Measurements from ENCODE around the gene BTRC.

Gene BTRC

DNA sequence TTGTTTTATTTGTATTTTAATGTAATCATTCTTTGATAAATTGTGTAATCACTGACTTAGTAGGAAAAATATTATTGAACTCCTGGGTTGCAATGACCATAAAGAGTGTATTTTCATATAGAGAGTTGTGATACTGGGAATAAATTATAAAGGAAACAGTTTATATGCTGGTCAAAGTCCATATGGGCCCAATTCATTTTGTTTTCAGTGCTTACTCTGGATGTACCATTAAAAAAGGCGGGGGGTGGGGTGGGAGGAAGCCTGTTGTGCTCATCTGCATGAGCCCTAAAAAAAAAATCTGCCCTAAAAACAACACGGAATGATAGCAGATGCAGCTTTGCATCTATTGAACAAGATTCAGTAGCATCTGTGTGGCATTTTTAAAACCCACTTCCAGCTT, 114.2 kb downstream of the BTRC start:
- Histone ChIP-seq H3K4me1 (no peaks in the 10 kb centered on the region), H3K27me3 (no peaks in the 10 kb centered on the region), H3K9me3 (no peaks in the 10 kb centered on the region), H4K20me1 (peaks cover 38% of the 10 kb centered on the region), H3K4me3 (no peak overlapping the region), H3K9ac (no peak overlapping the region), H3K4me2 (no peak overlapping the region), H3K36me3 (0 out of 2 replicates have a peak, but pooled peaks cover 2% of the 10 kb centered on the region), H3K27ac (no peak overlapping the region)
- TF ChIP-seq Cebpa-rat (IDR thresholded peaks at IDR 0.05): no peak

DNA sequence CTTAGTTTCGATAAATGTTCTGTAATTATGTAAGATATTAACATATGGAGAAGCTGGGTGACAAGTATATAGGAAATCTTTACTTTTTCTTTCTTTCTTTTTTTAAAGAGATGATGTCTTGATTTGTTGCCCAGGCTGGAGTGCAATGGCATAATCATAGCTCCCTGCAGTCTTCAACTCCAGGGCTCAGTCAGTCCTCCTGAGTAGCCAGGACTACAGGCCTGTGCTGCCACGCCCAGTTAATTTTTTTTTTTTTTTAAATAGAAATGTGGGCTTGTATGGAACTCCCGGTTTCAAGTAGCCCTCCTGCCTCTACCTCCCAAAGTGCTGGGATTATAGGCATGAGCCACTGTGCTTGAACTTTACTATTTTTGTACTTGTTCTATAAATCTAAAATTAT, 122.4 kb downstream of the BTRC start:
- no peak overlapping the region for H3K9ac ChIP-seq
- no peak overlapping the region for H3K27ac ChIP-seq
- peaks cover 10% of the 10 kb centered on the region for H4K20me1 ChIP-seq
- no peaks in the 10 kb centered on the region for H3K4me1 ChIP-seq
- no peak for TF ChIP-seq Cebpa-rat (IDR thresholded peaks at IDR 0.05)
- 0 out of 2 replicates have a peak, but pooled peaks cover under 1% of the 10 kb centered on the region for H3K36me3 ChIP-seq
- no peak overlapping the region for H3K4me3 ChIP-seq
- H3K4me2 ChIP-seq: no peak overlapping the region
- H3K9me3 ChIP-seq: no peaks in the 10 kb centered on the region
- no peaks in the 10 kb centered on the region for H3K27me3 ChIP-seq

DNA sequence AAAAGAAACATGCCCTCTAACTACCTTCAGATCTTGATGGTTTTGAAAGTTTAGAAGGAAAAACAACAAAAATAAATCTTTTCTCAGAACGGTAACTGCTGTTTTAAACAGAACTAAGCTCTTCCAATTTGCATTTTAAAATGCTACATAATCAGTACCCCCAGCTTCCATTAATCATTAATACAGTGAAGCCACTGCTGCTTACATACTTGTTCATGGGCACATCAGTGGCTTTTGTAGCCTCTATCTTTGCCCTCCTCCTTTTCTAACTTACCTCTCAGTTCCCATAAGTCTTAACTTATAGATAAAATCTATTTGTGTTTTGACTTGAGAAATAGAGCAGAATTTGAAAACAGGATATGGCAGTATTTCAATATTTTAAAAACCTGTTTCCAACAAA, 125.0 kb downstream of the BTRC start:
- Histone ChIP-seq H4K20me1 (peaks cover 15% of the 10 kb centered on the region; the same call in 1 of the 2 replicates), H3K27ac (no peak overlapping the region), H3K9me3 (no peaks in the 10 kb centered on the region), H3K4me3 (no peak overlapping the region), H3K4me1 (no peaks in the 10 kb centered on the region), H3K9ac (no peak overlapping the region), H3K27me3 (no peaks in the 10 kb centered on the region), H3K36me3 (0 out of 2 replicates have a peak, but pooled peaks cover 4% of the 10 kb centered on the region), H3K4me2 (no peak overlapping the region)
- TF ChIP-seq Cebpa-rat (IDR thresholded peaks at IDR 0.05): no peak

DNA sequence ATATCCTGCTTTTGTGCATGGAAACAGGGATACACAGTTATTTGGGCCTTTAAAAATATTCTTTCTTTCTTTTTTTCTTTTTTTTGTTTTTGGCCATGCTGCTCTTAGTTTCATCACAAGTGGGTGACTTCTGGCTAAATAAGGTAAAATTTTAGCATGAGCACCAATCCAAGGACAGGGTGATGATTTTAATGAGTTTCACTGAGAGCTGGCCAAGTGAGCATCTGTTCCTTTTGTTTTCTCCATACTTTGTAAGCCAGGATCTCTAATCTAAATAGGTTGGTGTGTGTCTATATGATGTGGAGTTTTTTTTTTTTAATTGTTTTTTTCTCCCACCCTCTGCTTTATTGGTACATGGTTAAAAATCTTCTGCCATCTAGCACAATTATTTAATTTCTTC, 127.3 kb downstream of the BTRC start:
- Histone ChIP-seq H3K36me3 (0 out of 2 replicates have a peak, but pooled peaks cover 4% of the 10 kb centered on the region), H3K27ac (no peak overlapping the region), H3K9me3 (no peaks in the 10 kb centered on the region), H3K4me3 (no peak overlapping the region), H3K4me1 (no peaks in the 10 kb centered on the region), H3K4me2 (no peak overlapping the region), H3K27me3 (no peaks in the 10 kb centered on the region), H4K20me1 (peaks cover 19% of the 10 kb centered on the region), H3K9ac (no peak overlapping the region)
- no peak for TF ChIP-seq Cebpa-rat (IDR thresholded peaks at IDR 0.05)

DNA sequence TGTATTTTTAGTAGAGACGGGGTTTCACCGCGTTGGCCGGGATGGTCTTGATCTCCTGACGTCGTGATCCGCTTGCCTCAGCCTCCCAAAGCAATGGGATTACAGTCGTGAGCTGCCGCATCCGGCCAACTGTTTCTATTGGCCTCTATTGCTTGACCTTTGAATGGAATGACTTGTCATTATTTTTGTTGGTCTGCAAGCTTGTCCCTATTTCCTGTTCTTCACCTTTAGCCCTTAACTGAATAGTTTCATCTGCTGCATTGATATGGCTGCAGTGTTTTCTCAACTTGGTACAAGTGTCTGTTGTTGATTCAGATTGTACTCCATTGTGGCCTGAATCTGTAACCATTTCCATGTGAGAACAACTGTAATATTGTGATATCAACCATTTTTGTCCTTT, 128.6 kb downstream of the BTRC start:
- no peak overlapping the region for H3K4me3 ChIP-seq
- H3K4me2 ChIP-seq: no peak overlapping the region
- no peaks in the 10 kb centered on the region for H3K9me3 ChIP-seq
- TF ChIP-seq Cebpa-rat (IDR thresholded peaks at IDR 0.05): no peak
- no peak overlapping the region for H3K9ac ChIP-seq
- H3K27ac ChIP-seq: no peak overlapping the region
- no peaks in the 10 kb centered on the region for H3K27me3 ChIP-seq
- 0 out of 2 replicates have a peak, but pooled peaks cover 4% of the 10 kb centered on the region for H3K36me3 ChIP-seq
- no peaks in the 10 kb centered on the region for H3K4me1 ChIP-seq
- H4K20me1 ChIP-seq: peaks cover 27% of the 10 kb centered on the region

DNA sequence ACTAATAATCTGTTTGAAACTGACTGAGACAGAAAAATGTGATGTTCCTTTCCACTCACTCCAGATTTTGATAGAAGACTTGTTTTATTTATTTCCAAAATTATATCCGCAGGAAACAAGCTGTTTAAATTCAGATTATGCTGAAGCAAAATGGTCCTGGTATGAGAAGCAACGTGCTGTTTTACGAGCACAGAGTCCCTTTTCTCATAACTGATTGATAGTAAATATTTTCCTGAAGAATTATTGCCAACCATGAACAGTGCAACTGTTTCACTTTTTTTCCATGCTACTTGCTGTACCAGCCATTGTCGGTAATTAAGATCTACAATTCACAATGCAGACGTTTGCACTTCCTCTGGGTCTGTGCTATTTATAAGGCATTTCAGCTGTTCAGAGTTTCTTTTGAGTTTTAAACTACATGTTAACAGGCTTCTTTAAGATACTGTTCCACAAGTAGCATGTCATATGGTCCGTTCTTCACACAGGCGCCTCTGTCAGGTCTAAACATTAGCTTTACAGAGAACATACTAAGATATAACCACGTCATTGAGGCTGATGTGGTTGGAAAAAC, 130.3 kb downstream of the BTRC start:
- Histone ChIP-seq H3K4me1 (no peaks in the 10 kb centered on the region), H3K27me3 (no peaks in the 10 kb centered on the region), H3K4me2 (no peak overlapping the region), H3K9ac (no peak overlapping the region), H3K4me3 (no peak overlapping the region), H3K9me3 (no peaks in the 10 kb centered on the region), H4K20me1 (peaks cover 44% of the 10 kb centered on the region), H3K36me3 (0 out of 2 replicates have a peak, but pooled peaks cover 4% of the 10 kb centered on the region), H3K27ac (no peak overlapping the region)
- no peak for TF ChIP-seq Cebpa-rat (IDR thresholded peaks at IDR 0.05)

DNA sequence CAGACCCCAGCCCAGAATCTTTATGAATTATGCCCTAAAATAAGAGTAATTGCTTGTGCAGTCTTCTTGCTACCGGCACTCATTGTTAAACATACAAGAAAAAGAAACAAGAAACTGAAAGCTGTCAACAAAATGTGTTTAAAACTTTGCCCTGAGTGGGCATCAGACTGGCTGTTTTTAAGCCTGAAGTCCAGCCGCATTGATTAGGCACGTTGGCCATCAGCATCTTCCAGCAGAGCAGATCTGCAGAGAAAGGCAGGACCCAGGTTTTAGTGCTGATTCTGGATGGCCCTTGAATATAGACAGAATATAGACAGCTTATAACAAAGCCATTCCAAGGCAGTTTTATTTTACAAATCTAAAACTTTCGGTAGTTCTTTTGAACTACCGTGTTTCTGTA, 131.2 kb downstream of the BTRC start:
- H3K4me1 ChIP-seq: no peaks in the 10 kb centered on the region
- H3K4me2 ChIP-seq: no peak overlapping the region
- 0 out of 2 replicates have a peak, but pooled peaks cover 4% of the 10 kb centered on the region for H3K36me3 ChIP-seq

DNA sequence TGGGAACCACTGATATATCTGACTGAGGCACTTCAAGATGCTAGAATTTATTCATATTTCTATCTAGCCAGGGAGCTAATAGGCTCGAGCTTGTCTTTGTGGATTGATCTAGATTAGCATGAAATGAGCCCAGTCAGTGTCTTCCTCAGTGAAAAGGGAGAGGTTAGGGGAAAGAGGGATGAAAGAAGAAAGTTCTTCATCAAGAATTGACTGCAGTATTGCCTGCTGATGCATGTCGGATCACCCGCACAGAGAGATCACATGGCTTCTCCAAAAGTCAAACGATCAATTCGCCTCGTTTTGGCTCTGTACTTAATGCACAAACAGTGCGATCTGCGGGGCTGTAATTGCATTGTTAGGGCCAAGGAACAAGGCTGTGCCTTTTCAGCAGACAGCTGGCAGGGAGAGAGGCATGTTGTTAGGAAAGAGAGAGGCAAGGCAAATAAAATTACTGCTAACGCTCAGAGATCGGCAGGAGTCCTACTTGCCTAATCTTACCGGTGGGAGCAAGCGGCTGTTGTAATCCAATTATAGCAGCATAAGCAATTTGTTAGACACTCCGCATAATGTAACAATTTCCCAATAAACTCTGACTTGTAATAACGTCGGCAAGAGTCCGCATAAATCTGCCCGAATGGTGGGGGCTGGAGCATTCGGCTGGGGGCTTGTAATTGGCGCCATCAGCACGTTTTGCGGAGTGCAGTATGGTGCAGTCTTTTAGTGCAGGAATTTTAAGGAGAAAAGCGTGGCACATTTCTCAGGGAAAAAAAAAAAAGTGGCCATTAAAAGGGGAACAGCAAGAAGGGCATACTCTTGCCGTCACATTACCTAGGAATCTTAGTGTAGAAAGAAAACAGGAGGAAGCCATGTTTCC, 132.0 kb downstream of the BTRC start:
- TF ChIP-seq Cebpa-rat (IDR thresholded peaks at IDR 0.05): no peak
- H3K27ac ChIP-seq: no peak overlapping the region
- H3K27me3 ChIP-seq: no peaks in the 10 kb centered on the region
- no peak overlapping the region for H3K4me2 ChIP-seq
- H3K9me3 ChIP-seq: no peaks in the 10 kb centered on the region
- no peak overlapping the region for H3K9ac ChIP-seq
- no peak overlapping the region for H3K4me3 ChIP-seq
- H3K36me3 ChIP-seq: 0 out of 2 replicates have a peak, but pooled peaks cover 4% of the 10 kb centered on the region
- H4K20me1 ChIP-seq: peaks cover 49% of the 10 kb centered on the region
- H3K4me1 ChIP-seq: no peaks in the 10 kb centered on the region

More for the DNA sequence above, 131.2 kb downstream of the BTRC start:
- Histone ChIP-seq H3K27me3 (no peaks in the 10 kb centered on the region), H3K27ac (no peak overlapping the region), H3K4me3 (no peak overlapping the region), H4K20me1 (peaks cover 49% of the 10 kb centered on the region), H3K9ac (no peak overlapping the region), H3K9me3 (no peaks in the 10 kb centered on the region)
- no peak for TF ChIP-seq Cebpa-rat (IDR thresholded peaks at IDR 0.05)

DNA sequence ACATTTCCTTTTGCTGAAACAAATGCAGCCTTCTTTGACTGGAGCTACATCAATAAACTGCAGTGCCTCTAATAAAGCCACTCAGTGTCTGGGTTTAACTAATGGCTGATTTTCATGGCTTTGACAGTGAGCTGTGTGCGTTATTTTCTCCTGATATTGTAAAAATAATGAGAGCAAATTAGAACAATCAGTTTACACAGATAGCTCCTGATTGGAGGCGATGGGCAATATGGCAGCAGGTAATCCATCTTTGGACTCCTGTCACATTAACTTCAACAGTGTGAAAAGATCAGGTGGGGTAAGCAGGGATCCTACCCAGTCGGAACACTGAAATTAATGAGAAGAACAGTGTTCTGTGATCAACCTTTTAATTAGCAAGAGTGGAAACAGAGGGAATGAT, 133.4 kb downstream of the BTRC start:
- no peaks in the 10 kb centered on the region for H3K27me3 ChIP-seq
- no peak overlapping the region for H3K27ac ChIP-seq
- no peak overlapping the region for H3K9ac ChIP-seq
- H3K36me3 ChIP-seq: no peaks in the 10 kb centered on the region
- no peak for TF ChIP-seq Cebpa-rat (IDR thresholded peaks at IDR 0.05)
- no peaks in the 10 kb centered on the region for H3K9me3 ChIP-seq
- no peak overlapping the region for H3K4me2 ChIP-seq
- peaks cover 49% of the 10 kb centered on the region for H4K20me1 ChIP-seq
- no peak overlapping the region for H3K4me3 ChIP-seq
- H3K4me1 ChIP-seq: no peaks in the 10 kb centered on the region

DNA sequence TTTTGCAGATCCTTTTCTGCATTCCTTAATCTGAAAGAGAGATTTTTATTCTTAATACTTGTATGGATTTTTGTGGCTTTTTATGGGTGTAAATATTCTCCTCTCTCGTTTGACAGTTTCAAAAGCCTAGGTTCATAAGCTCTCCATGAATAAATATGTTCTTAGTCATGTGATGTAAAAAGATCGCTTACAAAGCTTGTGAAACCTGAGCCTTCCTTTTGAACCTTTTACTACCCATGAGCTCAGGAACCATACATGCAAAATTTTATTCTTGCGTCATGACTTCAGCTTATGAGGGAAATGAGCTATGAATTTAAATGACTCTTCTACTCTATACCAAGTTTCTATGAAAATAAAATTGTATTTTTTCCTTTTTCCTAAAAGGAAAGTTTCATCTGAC, 135.4 kb downstream of the BTRC start:
- Histone ChIP-seq H3K36me3 (no peaks in the 10 kb centered on the region), H3K27me3 (no peaks in the 10 kb centered on the region), H3K4me3 (no peak overlapping the region), H4K20me1 (peaks cover 43% of the 10 kb centered on the region), H3K9me3 (no peaks in the 10 kb centered on the region), H3K4me1 (no peaks in the 10 kb centered on the region), H3K27ac (no peak overlapping the region), H3K9ac (no peak overlapping the region), H3K4me2 (no peak overlapping the region)
- no peak for TF ChIP-seq Cebpa-rat (IDR thresholded peaks at IDR 0.05)

All from BLaER1 (cell line).